Measurements from ENCODE around the gene METTL26. TPM values are rescaled to one million over a fixed set of nuclear protein-coding genes. Genes with fewer than 3 reads are reported as not detected.
A peak's percentile ranks its signal among the peaks of the same experiment; 100 is the strongest.

METTL26 gene
- total RNA-seq, 4 donors from 2014 or later: 32.6 to 91.8 (median 86.7) TPM

DNA sequence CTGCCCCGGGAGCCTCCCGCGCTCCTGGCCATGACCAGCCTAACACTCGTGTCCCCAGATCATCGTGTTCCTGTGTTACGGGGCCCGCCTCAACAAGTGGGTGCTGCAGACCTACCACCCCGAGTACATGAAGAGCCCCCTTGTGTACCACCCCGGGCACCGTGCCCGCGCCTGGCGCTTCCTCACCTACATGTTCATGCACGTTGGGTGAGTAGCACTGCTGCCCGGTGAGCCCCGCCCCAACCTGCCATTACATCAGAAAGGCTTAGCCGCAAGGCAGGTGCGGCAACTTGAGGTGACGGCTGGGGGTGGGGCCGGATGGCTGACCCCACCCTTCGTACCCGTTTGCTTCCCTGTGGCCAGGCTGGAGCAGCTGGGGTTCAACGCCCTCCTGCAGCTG lies 40.8 kb upstream of the METTL26 start:
- Histone ChIP-seq H3K27ac (peak overlapping the region in 3 of 4 donors; percentile 27 to 69 (median 40)), H3K4me3 (no peak overlapping the region)

DNA sequence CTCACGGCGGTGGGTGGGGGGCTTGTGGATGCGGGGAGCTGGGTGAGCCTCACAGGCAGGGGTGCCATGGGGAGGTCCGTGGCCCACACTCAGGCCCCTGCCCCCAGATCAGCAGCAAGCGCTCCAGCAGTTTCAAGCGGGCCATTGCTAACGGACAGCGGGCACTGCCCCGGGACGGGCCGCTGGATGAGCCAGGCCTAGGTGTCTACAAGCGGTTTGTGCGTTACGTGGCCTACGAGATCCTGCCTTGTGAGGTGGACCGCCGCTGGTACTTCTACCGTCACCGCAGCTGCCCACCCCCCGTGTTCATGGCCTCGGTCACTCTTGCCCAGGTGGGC lies 40.4 kb upstream of the METTL26 start:
- no peak for DNase-seq
- Histone ChIP-seq H3K36me3 (peaks cover 0 to 10% (median 0%) of the 10 kb centered on the region in 4 donors), H3K4me3 (no peak overlapping the region), H3K27me3 (no peaks in the 10 kb centered on the region), H3K9me3 (no peaks in the 10 kb centered on the region), H3K4me1 (peaks cover 26 to 60% (median 43%) of the 10 kb centered on the region in 4 donors), H3K27ac (peak overlapping the region in 2 of 4 donors; percentile 34 to 69)
- 66% methylated on average over 15 of the region's 21 CpGs; no CpG with 5 or more reads in 1 of the 2 donors for WGBS, 2 donors (ENCODE audit: low coverage in 1 of 2)
- TF ChIP-seq POLR2A (IDR thresholded peaks at IDR 0.05) (no peak), EP300 (IDR thresholded peaks at IDR 0.05; ENCODE audit: low read depth) (no peak), POLR2AphosphoS5 (IDR thresholded peaks at IDR 0.05) (no peak)
- TF ChIP-seq, protein P1, sequence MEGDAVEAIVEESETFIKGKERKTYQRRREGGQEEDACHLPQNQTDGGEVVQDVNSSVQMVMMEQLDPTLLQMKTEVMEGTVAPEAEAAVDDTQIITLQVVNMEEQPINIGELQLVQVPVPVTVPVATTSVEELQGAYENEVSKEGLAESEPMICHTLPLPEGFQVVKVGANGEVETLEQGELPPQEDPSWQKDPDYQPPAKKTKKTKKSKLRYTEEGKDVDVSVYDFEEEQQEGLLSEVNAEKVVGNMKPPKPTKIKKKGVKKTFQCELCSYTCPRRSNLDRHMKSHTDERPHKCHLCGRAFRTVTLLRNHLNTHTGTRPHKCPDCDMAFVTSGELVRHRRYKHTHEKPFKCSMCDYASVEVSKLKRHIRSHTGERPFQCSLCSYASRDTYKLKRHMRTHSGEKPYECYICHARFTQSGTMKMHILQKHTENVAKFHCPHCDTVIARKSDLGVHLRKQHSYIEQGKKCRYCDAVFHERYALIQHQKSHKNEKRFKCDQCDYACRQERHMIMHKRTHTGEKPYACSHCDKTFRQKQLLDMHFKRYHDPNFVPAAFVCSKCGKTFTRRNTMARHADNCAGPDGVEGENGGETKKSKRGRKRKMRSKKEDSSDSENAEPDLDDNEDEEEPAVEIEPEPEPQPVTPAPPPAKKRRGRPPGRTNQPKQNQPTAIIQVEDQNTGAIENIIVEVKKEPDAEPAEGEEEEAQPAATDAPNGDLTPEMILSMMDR (IDR thresholded peaks at IDR 0.05): no peak
- intact Hi-C loops (cut with DNase I; ENCODE audit: low total_unique reads): no loop called here
- in situ Hi-C loops (cut with MboI; ENCODE audit: low pct_ligation_motif_present in 1 of 4, low pct_unique_long_range_greater_than_20kb in 1 of 4, low sequenced_read_pairs in 3 of 4): no loop called here

More for the DNA sequence above, 40.8 kb upstream of the METTL26 start:
- 44% methylated on average over 21 of the region's 23 CpGs; no CpG with 5 or more reads in 1 of the 2 donors for WGBS, 2 donors (ENCODE audit: low coverage in 1 of 2)
- H3K36me3 ChIP-seq: peaks cover 0 to 9% (median 0%) of the 10 kb centered on the region in 4 donors
- intact Hi-C loops (cut with DNase I; ENCODE audit: low total_unique reads): no loop called here
- no peaks in the 10 kb centered on the region for H3K27me3 ChIP-seq
- TF ChIP-seq POLR2A (IDR thresholded peaks at IDR 0.05) (peak; percentile 41), POLR2AphosphoS5 (IDR thresholded peaks at IDR 0.05) (peak; percentile 36 to 69 (median 44)), EP300 (IDR thresholded peaks at IDR 0.05; ENCODE audit: low read depth) (no peak)
- TF ChIP-seq, protein P1 (IDR thresholded peaks at IDR 0.05): no peak
- no peaks in the 10 kb centered on the region for H3K9me3 ChIP-seq
- DNase-seq: peak; percentile 93
- H3K4me1 ChIP-seq: peaks cover 28 to 64% (median 47%) of the 10 kb centered on the region in 4 donors
- in situ Hi-C loops (cut with MboI; ENCODE audit: low pct_ligation_motif_present in 1 of 4, low pct_unique_long_range_greater_than_20kb in 1 of 4, low sequenced_read_pairs in 3 of 4): no loop called here

DNA sequence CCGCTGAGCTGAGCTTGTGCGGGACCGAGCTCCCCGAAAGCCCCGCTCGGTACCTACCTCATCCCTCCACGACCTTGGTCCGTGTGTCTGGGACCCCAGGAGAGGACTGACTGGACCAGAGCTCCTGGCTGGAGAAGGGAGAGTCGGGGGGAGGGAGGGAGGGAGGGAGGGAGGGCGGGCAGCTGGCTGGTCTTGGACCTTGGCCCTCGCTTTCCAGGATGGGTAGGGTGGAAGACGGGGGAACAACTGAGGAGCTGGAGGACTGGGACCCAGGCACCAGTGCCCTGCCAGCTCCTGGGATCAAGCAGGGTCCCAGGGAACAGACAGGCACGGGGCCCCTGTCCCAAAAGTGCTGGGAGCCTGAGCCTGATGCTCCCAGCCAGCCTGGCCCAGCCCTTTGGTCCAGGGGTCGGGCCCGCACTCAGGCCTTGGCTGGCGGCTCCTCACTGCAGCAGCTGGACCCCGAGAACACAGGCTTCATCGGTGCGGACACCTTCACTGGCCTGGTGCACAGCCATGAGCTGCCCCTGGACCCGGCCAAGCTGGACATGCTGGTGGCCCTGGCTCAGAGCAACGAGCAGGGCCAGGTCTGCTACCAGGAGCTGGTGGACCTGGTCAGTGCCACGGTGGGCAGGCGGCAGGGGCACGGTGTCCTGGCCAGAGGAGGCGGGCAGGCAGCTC lies 39.9 kb upstream of the METTL26 start:
- H3K4me3 ChIP-seq: peak overlapping the region in 3 of 4 donors; percentile 25 to 44 (median 41)
- no peaks in the 10 kb centered on the region for H3K27me3 ChIP-seq
- no peaks in the 10 kb centered on the region for H3K9me3 ChIP-seq
- intact Hi-C loops (cut with DNase I; ENCODE audit: low total_unique reads): no loop called here
- peaks cover 0 to 15% (median 0%) of the 10 kb centered on the region in 4 donors for H3K36me3 ChIP-seq
- H3K27ac ChIP-seq: peak overlapping the region in 3 of 4 donors; percentile 27 to 69 (median 58)
- TF ChIP-seq EP300 (IDR thresholded peaks at IDR 0.05; ENCODE audit: low read depth): no peak
- H3K4me1 ChIP-seq: peaks cover 20 to 55% (median 38%) of the 10 kb centered on the region in 4 donors
- 41% methylated on average over 9 of the region's 25 CpGs; no CpG with 5 or more reads in 1 of the 2 donors for WGBS, 2 donors (ENCODE audit: low coverage in 1 of 2)
- in situ Hi-C loops (cut with MboI; ENCODE audit: low pct_ligation_motif_present in 1 of 4, low pct_unique_long_range_greater_than_20kb in 1 of 4, low sequenced_read_pairs in 3 of 4): no loop called here
- DNase-seq: peak; percentile 49

DNA sequence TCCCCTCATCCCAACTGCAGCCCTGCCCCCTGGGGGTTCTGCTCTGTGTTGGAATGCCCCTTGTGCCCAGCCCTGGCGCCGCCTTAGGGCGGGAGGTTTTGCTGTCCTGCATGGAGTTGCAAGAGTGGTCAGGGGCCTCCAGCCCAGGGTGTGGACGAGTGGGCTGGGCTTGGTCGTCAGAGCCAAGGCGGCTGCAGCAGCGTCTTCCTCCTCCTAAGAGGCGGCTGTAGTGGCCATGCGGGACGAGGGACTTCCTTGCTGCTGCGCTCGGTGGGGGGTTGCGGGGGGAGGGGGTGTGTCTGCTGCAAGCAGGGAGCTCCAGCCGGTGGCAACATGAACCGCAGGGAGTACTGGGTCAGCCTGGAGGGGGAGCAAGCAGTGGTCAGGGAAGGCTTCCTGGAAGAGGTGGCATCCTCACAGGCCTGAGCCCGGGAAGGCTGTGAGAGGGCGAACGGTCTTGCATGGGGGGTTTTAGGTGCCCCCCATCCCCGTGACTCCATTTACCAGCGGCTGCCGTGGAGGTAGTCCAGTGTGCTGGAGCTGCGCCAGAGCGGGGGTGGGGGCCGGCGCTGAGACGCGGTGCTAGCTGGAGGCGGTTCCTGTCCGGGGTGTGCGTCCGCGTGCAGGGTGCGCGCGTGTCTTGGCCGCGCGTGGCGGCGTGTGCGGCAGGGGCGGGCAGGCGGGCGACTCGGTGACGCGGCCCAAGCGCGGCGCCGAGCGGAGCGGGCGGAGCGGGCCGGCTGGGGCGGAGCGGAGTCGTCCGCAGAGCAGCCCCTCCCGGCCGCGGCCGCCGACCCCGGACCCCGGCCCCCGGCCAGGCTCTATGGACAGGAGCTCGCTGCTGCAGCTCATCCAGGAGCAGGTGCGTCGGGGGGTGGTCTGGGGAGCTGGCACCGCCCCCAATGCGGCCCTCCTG lies 39.1 kb upstream of the METTL26 start, which contains the start of gene RHBDL1:
Gene RHBDL1 (plus strand): TSS at position 704 of the 916 bp plus-strand sequence. CDS start 120 bp downstream, at position 824.
- intact Hi-C loops (cut with DNase I; ENCODE audit: low total_unique reads): no loop called here
- peak within 1 kb of the TSS in 3 of 4 donors; percentile 27 to 69 (median 58) for H3K27ac ChIP-seq
- in situ Hi-C loops (cut with MboI; ENCODE audit: low pct_ligation_motif_present in 1 of 4, low pct_unique_long_range_greater_than_20kb in 1 of 4, low sequenced_read_pairs in 3 of 4): no loop called here
- DNase-seq: peak; percentile 57
- no peaks in the 10 kb centered on the region for H3K9me3 ChIP-seq
- H3K4me1 ChIP-seq: peaks cover 18 to 51% (median 35%) of the 10 kb centered on the region in 4 donors
- H3K36me3 ChIP-seq: peaks cover 0 to 22% (median 3%) of the 10 kb centered on the region in 4 donors
- TF ChIP-seq POLR2A (IDR thresholded peaks at IDR 0.05) (no peak), EP300 (IDR thresholded peaks at IDR 0.05; ENCODE audit: low read depth) (no peak), POLR2AphosphoS5 (IDR thresholded peaks at IDR 0.05) (peak in 1 of 3 donors; percentile 16)
- TF ChIP-seq, protein P1 (IDR thresholded peaks at IDR 0.05): peak in 1 of 5 experiments; percentile 19
- WGBS, 2 donors (ENCODE audit: low coverage in 1 of 2): 17% methylated on average over 34 of the region's 73 CpGs; no CpG with 5 or more reads in 1 of the 2 donors
- H3K4me3 ChIP-seq: peak within 1 kb of the TSS in 3 of 4 donors; percentile 25 to 44 (median 41)
- H3K27me3 ChIP-seq: no peaks in the 10 kb centered on the region

Data from transverse colon (tissue), 4 donors.